Islet precursor cell (in vitro differentiated cells): ENCODE results near the gene IKZF1.

Experiments
- DNase-seq: peaks from one replicate; pipeline ENCODE4 v3.0.0-alpha.2; 2018

The IKZF1 gene

DNA sequence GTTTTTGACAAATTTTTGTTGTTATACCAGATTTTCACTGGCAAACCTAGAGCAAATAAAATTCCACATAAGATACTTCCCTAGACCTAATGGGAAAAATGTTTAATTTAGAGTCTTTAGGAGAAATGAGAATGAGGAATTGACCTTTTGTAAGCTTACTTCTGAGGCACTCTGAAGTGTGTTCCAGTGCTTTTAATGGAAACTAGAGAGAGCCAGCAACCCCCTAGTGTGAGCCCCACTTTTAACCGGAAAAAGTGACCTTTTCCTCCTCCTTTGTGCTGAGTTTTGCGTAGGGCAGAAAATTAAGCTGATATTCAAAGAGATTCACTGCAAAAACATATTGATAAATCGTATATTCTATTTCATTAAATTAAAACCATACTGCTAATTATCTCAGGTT is 5.2 kb downstream of the IKZF1 start:
- DNase-seq = no peak

- no peak for DNase-seq
These were observed 5.8 kb downstream of the IKZF1 start for GRCh38 chr7:50310361-50310760.

DNA sequence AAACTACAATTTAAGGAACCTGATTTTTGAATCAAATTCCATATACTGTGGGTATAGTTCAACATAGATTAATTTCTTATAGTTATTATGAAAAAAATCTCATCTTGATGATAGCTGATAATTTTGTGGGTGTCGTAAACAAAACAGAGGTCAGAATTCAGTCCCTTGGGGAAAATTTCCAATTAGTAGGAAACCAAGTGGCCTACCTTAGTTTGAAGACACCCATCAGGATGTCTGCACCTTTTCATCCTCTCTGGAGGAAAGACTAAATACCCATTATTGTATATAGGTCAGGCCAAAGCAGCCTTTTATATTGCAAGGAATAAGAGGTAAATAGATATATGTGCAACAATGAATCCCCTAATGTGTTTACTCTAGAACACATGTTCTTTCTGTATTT is 6.4 kb downstream of the IKZF1 start:
- DNase-seq = no peak

DNA sequence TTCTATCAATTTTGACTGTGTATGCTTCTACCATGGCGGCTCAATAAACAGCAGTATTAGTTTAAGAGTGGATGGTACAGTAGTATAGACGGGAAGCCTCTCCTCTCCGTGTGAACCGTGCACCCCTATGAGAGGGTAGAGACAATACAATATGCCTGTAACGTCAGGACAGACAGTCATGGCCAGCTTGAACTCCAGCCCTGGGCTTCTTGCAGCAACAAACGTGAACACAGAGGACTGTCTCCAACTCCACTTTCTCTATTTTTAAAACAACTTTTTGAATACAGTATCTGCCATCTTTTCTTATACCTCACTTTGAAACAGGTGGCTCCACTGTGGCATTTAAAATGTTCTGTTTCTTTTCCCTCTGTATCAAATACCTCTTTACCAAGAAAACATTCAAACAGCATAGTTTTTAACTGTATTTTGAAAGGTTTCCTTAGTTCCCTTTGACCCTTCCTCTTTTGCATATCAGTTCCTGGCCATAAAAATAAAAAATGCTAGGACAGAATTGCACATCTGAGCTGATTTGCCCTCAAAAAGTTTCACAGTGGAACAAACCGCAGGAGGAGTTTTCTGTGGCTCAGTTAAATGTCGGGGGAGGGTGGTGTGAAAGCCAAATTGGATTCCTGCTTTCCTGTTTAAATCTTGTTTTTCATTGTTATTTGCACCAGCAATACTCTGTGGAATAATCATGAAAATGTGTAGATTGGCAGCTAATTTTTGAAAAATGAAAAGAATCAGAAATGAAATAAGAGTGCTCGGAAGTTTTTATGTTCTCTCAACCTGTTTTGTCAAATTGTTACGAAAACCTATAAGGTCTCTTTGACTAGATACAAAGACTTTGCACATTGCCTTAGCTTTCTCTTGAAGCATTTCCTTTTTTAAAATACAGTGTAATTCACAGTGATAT is 8.0 kb downstream of the IKZF1 start:
- DNase-seq = no peak

DNA sequence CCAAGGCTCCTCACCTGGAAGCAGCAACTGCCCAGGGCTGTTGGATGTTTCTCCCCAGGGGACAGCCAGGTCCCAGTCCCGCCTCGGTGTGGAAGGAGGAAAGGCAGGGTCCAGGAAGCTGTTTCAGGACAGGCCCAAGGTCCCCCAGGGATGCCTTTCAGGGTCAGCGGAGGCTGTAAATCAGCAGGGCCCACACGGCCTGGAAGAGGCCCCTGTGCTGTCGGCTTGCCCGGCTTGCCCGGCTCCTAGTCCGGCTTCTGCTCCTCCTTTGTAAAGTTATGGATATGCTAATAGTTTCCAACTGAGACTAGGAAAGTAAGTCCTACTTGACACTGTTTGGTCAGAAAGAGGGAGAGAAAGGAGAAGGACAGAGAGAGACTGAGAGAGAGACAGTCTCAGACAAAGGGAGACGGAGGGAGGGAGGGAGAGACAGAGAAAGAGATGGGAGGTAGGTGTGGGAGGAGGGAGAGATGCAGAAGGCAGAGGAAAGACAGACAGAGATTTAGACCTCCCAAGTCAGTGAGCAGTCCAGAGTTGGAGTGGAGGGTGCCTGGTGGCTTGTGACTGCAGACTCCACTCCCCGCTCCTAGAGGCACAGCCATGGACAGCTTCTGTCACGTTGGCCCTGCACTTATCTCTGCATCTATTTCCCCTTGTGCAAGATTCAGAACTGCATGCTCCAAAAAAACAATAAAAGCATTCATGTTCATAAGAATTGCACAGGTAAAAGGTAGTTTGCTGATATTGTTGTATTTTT is 10.5 kb downstream of the IKZF1 start:
- DNase-seq = no peak

- no peak for DNase-seq
These were observed 11.5 kb downstream of the IKZF1 start for GRCh38 chr7:50315739-50316671.

- no peak for DNase-seq
These were observed 12.7 kb downstream of the IKZF1 start for GRCh38 chr7:50317221-50317678.

DNA sequence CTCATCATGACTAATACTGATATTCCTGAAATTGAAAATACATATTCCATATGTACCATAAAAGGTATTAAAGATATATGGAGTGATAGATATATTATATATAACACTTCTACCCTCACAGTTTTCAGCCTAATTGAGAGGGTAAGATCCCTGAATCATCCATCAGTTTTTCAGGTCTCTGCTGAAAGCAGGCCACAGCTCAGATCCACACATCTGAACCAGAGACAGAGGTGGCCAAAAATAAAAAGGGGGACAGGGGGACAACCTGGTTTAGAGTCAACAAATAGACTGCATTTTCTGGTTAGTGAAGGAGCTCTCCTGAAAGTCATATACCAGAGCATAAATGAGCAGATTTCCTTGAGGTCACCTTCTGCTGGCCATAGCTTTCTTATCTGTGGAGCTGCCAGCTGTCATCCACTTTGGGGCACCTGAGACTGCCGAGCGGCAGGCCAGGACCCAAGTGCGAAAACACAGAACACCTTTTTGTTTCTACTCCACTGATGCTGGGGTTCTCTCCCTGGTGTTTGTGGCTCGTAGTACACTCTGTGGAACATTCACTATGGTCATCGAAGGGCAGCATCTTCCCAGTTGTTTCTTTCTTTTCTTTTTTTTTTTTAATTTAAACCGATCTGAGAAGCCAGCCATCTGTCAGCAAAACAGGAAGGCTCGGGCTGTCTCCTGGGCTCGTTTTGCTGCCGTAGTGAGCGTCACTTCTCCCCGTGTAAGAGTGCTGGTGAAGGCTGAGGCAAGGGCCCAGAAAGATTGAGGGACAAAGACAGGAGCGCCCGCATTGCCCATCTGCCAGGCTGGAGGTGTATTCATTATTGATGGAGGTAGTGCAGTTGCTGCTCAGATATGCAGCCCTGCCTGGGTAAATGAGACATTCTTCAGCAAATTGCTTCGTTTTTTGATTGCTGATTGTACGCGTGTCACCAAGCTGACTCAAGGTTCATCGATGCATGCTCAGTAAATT is 13.5 kb downstream of the IKZF1 start:
- no peak for DNase-seq

DNA sequence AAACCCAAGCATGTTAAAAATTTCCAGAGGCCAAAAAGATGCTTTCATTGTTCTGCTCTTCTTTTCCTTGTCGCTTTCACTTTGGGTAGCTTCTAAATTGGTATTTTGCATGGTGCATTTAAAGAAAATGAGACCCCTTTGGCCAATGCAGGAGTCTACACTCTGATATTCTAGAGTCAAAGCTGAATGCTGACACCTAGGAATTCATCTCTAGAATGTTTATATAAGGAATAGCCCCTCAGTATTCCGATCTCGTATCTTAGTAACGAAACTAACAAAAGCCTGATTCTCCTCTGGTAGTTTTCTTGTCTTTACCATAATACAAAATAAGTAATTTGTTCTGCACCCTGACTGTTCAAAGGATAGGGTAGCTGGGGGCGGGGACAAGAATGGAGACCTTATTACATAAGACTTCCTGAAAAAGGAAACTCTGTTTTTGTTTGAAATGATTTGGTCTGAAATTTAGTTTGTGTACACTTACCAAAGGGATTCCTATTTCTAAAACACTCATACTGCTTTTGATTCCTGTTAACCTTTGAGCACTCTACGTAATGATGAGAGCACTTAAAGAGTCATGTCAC is 17.1 kb downstream of the IKZF1 start:
- no peak for DNase-seq

DNA sequence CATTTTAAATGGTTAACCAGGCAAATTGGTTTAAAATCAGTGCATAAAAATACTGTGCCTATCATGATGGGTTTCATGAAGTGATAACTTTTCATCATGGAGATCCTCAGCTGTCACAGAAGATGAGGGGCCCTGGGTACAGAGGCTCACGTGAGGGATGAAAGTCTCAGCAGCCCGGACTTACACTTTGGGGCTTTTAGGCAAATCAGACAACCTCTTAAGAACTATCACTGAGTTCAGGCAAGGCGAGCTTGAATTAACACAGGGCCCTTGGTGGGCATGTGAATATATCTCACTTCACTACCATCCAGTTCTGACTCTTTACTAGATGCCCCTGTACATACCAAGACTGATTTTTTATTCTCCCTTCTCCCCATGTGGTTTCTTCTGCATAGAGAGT is 19.6 kb downstream of the IKZF1 start:
- DNase-seq = no peak

GRCh38 chr7:50327443-50327842 is 22.9 kb downstream of the IKZF1 start:
- no peak for DNase-seq

DNA sequence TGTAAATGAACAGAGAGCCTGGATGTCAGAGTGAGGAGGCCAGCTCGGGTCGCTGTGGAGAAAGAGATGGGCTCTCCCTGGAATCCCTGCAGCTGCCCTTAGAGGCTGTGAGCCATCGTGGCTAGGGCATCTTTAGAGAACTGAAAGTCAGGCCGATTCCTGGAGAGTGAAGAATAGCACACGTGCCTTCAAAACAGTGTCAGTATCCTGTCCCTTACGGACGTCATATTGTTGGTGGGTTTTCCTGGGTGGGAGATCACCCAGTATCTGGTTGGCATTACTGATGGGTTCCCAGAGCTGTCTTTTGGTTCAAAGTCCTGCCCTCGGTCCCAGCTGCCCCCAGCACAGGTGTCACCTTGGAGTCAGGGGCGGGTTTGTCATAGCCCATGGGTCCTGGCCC is 25.3 kb downstream of the IKZF1 start:
- no peak for DNase-seq

- DNase-seq = no peak
These were observed 25.7 kb downstream of the IKZF1 start for GRCh38 chr7:50330254-50330653.

- DNase-seq = no peak
These were observed 26.2 kb downstream of the IKZF1 start for GRCh38 chr7:50330696-50331095.

- no peak for DNase-seq
These were observed 27.2 kb downstream of the IKZF1 start for GRCh38 chr7:50331564-50332208.

DNA sequence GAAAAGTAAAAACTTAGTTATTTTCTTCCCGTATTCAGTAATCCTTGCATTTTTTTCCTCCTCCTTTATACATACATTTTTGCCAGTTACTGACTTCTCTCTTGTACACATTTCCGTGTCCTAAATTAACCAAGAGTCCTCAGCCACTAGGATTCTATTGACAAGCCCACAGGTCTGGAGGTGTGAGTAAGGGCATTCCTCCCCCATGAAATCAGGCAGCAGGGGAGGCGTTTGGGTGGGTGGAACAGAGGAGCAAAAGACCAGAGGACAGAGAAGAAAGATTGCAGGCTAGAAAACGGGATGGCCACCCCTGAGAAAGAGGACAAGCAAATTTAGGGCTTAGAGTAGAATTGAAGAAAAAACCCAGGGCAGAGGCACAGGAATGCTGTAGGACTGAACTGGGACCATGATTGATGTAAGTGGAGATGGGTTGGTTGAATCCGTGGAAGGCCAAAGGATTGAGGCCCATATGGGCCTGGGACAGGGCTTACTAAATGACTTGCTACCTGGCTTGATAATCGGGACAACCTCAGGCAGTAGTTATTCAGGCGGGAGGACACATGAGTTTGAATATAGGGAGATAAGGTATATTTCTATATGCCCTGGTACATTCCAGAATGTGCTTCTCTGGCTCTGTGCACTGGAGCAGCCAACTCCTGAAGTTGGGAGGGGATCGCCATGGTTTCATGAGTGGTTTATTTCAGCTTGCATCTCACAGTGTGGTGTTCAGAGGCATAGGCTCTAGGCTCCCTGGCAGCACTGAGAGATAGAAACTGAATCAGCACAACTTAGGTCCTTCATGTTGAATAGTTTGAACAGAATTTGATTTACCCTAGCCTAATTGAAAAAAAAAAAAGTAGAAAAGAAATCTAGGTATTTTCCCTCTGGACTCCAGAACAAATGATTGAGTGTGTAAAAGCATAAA is 28.0 kb downstream of the IKZF1 start:
- DNase-seq = no peak

GRCh38 chr7:50333221-50333651 is 28.7 kb downstream of the IKZF1 start:
- no peak for DNase-seq

DNA sequence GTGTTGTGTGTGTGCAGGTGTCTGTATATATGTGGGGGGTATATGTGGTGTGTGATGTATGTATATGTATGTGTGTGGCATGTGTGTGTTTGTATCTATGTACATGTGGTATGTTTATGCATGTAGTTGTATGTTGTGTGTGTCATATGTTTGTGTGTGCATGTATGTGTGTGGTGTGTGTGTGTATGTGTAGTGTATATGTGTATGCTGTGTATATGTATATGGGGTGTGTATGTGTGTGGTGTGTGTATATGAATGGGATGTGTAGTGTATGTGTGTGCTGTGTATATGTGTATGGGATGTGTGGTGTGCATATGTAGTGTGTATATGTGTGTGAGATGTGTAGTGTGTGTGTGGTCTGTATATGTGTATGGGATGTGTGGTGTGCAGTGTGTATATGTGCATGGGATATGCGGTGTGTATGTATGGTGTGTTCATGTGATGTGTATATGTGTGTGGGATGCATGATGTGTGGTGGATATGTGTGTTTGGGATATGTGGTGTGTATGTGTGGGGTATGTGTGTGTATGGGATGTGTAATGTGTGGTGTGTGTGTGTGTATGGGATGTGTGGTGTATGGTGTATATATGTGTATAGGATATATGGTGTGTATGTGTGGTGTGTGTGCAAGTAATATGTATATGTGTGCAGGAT is 30.0 kb downstream of the IKZF1 start:
- DNase-seq = no peak

DNA sequence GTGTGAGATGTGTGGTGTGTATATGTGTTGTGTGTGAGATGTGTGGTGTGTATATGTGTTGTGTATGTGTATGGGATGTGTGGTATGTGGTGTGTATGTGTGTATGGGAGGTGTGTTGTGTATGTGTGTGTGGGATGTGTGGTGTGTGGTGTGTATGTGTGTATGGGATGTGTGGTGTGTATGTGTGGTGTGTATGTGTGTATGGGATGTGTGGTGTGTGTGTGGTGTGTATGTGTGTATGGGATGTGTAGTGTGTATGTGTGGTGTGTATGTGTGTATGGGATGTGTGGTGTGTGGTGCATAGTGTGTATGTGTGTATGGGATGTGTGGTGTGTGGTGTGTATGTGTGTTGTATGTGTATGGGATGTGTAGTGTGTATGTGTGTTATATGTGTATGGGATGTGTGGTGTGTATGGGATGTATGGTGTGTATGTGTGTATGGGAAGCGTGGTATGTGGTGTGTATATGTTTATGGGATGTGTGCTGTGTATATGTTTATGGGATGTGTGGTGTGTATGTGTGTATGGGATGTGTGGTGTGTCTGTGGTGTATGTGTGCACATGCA is 30.8 kb downstream of the IKZF1 start:
- DNase-seq = no peak
